GM21576 (cell line): ENCODE data around the gene ARL5C.

Experiments used
- ATAC-seq: cut with Tn5 transposase; IDR thresholded peaks from one replicate; pipeline ENCODE4 v1.9.1; 2021; ENCODE audit warnings: mild to moderate bottlenecking, moderate library complexity; ENCODE audit not compliant: unreplicated experiment

Gene ARL5C

DNA sequence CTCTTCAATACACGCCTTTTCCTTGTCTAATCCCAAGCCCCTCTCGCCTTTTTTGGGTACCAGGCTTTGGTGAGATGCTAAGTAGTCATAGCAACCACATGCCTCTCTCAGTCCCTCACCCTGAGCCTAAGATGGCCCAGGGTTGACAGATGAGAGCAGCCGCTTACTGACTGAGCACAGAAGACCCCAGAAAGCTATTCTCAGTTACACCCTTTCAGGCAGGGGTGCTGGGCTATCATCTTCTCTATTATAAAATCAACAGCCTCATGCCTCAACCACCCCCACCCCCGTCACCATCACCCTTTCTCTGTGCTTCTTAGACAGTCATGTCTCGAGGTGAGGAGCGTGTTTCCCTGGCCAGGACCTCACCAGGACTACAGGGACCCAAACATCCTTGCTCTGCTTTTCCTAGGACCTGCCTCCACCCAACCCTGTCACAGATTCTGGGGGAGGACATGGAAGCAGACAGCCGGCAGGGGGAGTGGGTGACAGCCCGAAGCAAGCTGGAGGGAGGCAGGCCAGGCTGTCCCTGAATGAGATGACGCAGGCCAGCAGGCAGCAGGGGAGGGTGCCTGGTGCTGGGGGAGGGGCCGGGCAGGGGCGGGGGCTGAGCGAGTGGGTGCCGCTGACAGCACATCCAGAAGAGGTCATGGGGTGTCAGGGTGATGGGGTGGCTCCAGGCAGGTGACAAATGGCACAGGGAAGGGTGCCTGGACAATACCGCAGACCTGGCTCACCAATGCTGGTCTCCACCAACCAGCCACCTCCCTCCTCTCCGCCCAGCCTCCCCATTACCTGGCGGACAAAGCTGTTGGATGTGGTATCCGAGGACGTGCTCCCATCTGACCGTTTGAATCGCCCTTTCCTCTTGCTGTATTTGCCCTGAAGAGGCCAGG is 28.4 kb upstream of the ARL5C start:
- no peak for ATAC-seq

DNA sequence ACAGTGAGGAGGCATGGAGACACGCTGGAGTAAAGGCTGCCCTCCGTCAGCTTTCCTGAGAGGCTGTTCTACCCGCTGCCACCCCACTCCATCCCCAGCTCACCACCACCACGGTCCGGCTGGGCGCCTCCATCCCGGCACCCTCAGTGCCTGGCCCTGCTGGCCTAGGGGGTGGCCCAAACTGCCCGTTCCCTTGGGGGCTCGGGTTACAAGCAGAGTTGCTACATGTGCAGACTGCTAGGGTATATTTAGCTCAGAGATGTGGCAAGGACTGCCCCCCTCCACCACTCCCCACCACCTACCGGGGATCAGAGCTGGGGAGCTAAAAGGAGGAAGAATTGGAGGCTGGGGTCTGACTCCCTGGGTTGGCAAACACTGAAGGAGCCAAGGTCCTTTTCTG is 27.4 kb upstream of the ARL5C start:
- no peak for ATAC-seq

DNA sequence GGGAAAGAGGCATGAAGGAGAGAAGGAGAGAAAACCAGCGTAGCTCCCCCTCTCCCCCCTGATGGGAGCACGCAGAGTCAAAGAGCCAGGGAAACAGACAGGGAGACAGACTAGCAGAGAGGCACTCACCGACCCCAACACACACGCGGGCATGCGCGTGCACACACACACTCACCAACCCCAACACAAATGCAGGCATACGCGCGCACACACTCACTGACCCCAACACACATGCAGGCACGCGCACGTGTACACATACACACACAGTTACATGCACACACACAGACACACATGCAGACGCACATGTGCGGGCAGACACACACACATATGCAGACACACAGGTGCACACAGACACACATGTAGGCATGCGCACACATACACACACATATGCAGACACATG is 26.9 kb upstream of the ARL5C start:
- no peak for ATAC-seq

DNA sequence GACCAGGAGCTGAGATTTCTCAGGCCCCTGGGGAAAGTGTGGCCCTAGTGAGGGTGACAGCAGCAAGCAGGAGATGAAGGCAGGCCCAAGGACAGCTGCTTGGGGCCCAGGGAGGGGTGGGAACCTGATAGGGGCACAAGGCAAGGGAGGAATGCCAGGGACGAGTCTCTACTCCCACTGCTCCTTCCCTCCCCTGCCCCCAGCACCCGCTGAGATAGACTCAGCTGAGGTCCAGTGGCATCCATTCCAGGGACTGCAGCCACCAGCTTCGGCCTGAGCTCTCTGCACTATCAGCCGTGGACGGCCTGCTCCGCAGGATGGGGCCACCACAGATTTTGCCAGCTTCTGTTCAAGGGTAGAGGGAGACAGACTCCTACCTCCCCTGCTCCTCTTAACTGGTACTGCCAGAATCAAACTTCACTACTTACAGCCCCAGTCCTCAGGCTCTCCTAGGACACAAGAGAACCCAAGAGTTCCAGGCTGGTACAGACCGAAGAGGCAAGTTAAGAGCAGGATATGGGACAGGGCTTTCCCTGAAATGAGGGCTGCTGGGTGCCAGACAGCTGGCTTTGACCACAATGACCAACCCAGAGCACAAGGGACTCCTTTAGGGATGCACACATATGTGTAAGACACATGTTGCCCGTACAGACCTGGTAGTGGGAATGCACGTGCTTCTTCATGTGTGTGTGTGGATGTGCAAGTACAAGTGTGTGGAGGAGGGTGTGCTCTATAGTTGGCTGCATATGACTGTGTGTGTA is 26.0 kb upstream of the ARL5C start:
- no peak for ATAC-seq

DNA sequence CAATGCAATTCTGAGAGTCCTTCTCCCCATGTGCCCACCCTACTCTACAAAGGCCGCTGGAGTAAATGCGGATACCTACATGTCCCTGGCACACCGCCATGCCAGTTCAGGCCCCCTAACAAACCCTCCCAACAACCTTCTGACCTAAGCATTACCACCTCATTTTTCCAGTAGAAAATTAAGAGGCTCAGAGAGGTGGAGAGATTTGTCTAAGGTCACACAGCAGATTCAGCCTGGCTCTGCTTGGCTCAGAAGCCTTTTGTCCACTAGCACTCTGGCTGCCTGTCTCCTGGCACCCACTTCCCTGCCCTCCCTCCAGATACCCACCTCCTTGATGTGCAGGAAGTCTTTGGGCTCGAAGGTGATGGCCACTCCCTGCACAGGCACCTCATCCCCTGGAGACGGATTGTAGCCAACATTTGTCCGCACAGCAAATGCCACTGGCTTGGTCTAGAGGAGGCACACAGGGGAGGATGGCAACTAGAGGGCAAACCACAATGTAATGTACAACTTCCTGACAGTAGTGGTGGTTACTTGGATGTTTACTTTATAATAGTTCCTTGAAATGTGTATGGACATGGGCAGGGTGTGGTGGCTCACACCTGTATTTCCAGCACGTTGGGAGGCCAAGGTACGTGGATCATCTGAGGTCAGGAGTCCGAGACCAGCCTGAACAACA is 21.3 kb upstream of the ARL5C start:
- no peak for ATAC-seq

DNA sequence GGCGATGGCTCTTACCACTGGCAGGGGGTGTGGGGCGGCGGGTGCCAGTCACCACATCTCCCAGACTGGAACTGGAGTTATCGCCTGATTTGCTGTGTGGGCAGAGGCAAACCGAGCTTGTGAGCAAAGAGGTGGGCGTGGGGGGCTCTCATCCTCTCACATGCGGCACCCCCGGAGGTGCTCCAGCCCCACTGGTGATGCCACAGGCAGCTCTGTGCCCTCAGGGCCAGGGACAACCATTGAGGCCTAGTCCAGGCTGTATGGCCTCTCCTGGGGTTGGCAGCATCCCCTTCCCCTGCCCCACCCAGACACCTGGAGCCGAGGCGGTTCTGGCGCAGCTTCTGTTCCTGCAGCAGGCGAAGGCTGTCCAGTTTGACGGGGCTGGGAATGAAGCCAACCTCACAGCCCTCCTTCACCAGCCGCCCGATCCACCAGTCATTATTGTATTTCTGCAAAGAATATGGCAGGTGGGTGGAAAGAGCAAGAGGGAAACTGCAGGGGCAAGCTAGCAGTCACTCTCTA is 20.6 kb upstream of the ARL5C start:
- ATAC-seq, result no peak

DNA sequence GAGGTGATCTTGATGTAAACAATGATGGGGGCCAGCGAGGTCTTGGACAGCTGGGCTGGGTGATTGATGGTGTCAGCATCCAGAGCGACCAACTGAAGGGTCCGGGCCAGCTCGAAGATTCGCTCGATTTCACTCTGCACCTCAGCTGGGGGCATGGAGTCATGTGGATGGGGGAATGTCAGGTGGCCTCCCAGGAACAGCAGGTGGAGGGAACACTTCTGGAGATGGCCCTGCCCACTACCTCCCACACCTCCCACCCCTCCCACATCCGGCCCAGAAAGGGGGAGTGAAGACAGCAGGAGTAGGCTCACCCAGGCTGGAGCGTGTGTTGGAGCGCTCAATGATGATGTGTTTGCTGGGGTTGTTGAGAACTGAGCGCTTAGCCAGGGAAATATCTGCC is 17.8 kb upstream of the ARL5C start:
- no peak for ATAC-seq

DNA sequence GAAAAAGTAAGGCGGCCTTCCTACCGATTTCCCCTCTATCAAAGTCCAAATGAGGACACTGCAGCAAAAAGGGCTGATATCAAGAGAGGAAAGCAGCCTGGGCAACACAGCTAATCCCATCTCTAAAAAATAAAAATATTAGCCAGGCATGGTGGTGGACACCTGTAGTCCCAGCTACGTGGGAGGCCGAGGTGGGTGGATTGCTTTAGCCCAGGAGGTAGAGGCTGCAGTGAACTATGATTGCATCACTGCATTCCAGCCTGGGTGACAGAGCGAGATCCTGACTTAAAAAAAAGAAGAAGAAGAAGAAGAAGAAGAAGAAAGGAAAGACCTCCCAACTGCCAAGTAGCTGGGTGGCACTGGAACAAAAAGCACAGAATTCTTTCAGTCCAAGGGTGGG is 17.1 kb upstream of the ARL5C start:
- no peak for ATAC-seq

DNA sequence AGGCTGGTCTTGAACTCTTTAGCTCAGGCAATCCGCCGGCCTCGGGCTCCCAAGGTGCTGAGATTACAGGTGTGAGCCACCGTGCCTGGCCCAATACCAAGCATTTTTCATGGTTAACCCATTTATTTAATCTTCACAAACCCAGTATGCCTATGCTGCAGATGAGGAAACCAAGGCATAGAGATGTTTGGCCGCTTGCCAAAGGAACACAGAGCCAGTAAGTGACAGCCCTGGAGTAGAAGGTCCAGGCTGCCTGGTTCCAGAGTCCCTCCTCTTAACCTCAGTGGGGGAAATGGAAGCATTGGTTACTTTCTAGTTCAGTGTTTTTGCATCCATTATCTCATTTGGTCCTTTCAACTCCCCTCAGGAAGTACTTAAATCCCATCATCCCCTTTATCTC is 15.3 kb upstream of the ARL5C start:
- ATAC-seq, result no peak

DNA sequence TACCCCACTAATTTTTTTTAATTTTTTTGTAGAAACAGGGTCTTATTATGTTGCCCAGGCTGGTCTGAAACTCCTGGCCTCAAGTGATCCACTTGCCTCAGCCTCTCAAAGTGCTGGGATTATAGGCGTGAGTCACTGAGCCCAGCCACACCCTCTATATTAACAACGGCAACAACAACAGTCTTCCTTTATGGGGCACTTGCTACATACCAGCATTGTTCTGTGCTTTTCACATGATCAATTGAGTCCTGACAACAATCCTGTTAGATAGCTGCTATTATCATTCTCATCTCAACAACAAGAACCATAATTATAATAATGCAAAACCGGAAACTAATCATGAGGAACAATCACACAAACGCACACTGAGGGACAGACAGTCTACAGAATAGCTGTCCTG is 12.6 kb upstream of the ARL5C start:
- ATAC-seq, result no peak

DNA sequence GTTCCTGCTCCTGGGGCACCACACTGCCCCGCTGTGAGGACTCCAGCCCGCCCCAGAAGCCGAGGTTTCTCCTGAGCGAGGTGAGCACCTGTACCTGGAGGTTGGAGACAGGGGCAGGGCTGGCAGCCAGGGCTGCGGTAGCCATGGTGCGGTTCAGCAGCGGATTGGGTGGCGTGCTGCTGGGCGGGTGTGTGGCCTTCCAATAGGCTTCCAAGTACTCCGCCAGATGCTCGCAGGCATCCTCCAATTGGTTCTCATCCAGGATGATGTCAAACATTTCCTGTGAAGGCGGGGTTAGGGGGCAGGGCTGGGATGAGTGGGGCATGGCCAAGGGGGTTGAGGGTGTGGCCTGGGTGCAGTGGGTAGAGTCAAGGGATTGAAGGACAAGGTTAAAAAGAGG is 11.3 kb upstream of the ARL5C start:
- no peak for ATAC-seq

DNA sequence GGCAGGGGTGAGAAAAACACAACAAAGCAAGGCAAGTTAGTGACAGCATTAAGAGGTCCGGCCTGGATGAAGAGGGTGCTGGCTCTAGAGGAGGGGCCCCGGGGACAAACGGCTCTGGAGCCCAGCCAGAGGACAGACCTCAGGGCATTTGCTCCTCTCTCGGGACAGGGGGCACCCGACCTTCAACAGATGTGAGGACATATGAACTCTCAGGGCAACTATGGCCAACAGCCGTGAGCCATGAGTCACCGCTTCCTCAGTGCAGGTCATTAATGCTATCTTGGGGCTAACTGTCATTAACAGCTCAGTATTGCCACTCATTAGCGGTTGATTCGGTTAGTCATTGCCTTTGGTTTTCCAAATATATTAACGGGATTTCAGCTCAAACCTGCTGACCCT is 9.7 kb upstream of the ARL5C start:
- no peak for ATAC-seq

DNA sequence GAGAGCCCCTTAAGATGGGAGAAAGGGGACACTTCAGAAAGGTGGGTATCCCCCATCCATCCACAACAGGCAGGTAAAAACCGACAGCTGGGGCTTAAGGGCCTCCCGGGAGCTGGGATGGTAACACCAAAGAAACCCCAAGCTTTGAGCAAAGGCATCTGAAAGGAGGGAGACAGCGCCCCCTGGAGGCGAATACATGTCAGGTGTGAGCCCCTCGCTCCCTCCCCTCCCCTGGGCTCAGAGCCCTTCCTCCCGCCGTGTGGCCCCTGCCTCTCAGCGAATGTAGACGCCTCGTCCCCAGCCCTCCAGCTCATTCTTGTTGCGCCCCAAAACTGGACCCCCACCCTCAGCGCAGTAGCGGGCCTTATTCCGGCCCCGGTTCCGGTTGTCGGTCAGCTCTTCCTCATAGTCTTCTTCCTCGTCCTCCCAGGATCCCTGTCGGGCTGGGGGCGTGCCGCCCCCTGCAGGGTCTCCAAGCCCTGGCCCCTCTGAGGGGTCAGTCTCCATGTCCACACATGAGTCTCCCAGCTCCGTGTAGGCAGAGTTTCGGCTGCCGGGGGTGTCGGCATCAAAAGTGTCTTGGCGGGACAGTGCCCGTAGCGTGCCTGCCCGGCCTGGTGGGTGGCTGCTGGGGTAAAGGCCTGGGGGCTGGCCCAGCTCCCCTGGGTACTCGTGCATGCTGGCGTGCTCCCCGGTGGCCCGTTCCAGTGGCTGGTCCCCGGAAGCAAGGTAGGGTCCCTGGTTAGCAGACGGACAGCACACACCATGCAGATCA is 9.1 kb upstream of the ARL5C start:
- no peak for ATAC-seq

DNA sequence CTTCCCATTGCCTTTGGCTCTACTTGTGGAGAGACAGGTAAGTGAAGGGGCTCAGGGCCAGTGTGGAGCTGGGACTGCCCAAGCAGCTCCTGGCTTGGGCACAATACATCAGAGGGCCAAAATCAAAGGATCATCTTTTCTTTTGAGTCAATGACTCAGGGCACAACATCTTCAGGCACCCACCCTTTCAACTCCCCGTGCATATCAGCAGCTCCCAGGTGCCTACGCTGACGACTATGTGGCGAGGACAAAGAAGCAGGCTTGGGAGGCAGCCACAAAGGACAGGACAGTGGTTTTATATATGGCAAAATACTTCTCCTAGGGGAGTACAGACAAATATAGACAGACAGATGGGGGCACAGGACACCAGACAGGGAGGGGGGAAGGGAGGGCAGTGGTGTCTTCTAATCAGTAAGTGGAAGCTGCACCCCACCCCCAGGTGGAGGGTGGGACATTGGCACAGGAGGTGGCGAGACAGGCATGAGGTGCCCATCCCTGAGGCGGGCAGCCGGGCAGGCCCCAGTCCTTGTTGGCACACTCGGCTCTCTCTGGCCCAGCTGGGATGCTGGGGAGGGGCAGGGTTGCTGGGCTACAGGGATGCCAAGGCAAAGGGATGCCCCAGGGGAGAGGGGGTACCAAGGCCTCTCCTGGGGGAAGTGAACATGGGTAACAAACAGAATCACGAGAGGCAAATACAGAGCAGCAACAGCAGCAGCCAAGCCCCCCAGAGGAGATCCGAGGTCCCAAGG is 7.7 kb upstream of the ARL5C start:
- no peak for ATAC-seq

DNA sequence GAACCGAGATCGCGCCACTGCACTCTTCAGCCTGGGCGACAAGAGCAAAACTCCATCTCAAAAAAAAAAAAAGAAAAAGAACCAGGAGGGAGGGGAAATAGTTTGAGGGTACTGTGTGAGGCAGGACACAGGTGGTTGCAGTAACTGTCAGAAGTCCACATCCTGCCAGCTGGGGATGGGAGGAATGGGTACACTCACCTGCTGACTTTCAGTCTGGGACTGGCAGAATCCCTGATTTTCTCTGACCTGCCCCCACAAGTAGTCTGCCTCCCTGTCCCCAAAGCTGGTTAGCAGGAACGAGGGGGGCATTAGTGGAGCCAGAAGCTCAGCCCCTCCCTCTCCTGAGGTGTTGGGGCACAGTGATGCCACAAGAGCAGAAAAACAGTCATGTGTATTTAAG is 7.1 kb upstream of the ARL5C start:
- no peak for ATAC-seq

DNA sequence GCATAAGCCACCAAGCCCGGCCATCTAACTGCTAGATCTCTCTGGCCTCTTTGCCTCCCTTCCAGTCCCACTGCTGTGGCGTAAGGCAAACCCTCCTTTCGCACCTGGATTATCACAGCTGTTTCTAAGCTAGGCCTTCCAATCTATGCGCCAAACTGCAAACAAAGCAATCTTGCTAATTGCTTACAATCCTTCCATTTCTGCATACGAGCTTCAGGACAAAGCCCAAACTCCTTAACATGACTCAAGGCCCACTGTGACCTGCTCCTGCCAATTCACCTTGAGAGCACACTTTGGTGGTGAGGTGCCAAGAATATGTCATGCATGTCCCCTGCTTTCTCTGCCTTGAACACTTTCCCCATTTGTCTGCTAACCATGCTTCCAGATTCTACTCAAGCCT is 6.0 kb upstream of the ARL5C start:
- no peak for ATAC-seq

DNA sequence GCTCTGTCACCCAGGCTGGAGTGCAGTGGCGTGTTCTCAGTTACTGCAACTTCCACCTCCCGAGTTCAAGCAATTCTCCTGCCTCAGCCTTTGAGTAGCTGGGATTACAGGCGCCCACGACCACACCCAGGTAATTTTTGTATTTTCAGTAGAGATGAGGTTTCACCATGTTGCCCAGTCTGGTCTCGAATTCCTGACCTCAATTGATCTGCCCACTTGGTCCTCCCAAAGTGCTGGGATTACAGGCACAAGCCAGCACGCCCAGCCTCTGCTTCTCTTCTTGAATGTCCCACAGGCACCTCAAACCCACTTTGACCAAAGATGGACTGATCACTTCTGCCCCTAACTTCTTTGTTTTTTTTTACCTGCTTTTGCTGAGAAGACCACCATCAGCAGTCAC is 4.6 kb upstream of the ARL5C start:
- ATAC-seq, result no peak

DNA sequence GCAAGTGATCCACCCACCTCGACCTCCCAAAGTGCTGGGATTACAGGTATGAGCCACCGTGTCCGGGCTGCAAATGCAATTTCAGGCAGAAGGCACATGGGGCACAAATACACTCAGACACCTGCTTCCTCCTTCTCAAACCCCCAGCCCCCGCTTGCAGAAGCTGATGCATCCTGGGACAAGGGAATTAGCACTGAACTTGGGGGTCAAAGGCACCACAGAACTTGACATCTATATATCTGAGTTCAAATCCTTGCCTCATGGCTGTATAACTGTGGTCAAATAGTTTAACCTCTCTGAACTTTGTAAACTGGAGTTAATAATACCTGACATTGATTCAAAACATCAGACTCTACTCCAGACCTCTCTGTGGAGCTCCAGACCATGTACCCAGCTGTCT is 4.1 kb upstream of the ARL5C start:
- no peak for ATAC-seq

DNA sequence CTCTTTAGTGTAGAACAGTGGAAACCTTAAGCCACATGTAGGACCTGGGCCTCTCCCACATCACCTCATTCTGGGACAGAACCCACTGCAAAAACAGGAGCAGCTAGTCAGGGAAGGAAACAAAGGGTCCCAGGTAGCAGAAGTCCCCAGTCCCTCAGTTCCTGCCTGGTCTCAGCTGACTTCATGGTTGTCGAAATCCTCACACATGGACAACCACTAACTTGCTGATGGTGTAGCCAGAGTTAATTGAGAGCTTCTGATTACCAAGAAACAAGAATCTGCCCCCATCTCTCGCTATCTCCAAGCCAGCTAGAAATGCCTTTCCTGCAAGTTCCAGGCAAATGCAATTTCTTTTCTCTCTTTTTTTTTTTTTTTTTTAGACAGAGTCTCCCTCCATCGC is 3.6 kb upstream of the ARL5C start:
- no peak for ATAC-seq

DNA sequence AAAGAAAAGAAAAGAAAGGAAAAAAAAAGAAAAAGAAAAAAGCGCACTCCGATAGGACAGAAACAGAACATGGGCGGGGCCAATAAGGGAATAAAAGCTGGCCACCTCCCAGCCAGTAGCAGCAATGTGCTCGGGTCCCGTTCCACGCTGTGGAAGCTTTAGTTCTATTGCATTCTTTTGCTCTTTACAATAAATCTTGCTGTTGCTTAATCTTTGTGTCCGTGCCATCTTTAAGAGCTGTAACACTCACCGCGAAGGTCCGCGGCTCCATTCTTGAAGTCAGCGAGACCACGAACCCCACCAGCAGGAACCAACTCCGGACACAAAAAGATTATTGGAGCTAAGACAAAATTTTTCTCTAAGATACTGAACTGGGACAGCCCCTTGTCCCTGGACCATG is 3.1 kb upstream of the ARL5C start:
- no peak for ATAC-seq
